CD4-positive, alpha-beta T cell (primary cell): Measurements from ENCODE around the gene SLC36A3. TPM values are rescaled to one million over a fixed set of nuclear protein-coding genes. Genes with fewer than 3 reads are reported as not detected.

Experiments
- ATAC-seq: fragments of 200-7000 bp; cut with Tn5 transposase; one replicate; pipeline ENCODE4 v1.10.0; 2022; ENCODE audit warnings: mild to moderate bottlenecking; ENCODE audit not compliant: poor library complexity
- CTCF ChIA-PET: fragments of 350-600 bp; sonication (Branson Sonifier 250); formaldehyde crosslinking; loops from one replicate; lab custom pipeline; 2021; ENCODE audit warnings: antibody characterized with exemption, inconsistent platforms; lab: Charles Lee
- POLR2A ChIA-PET: fragments of 350-600 bp; sonication (Branson Sonifier 250); formaldehyde crosslinking; loops from one replicate; lab custom pipeline; 2021; ENCODE audit warnings: antibody characterized with exemption, inconsistent platforms; lab: Charles Lee
- DNase-seq, 14 experiments: peaks; one replicate each; pipeline ENCODE4 v3.0.0-alpha.2; 2013 to 2020; ENCODE audit warnings: mixed read lengths in 2 of 14
- H3K27ac ChIP-seq, 2 donors: one replicate each; pipeline versions ENCODE4 v1.5.1 to v1.7.0; 2013; ENCODE audit warnings: low read length in 2 of 2, low read depth in 1 of 2, mild to moderate bottlenecking in 1 of 2
- H3K27me3 ChIP-seq, 2 experiments: 1 replicate in 1 of 2; 2 replicates in 1 of 2; pipeline versions ENCODE4 v1.6.1 to v1.7.0; 2013; ENCODE audit warnings: low read length in 2 of 2, control low read depth in 1 of 2, mild to moderate bottlenecking in 1 of 2, moderate library complexity in 1 of 2; ENCODE audit not compliant: insufficient read depth in 2 of 2, control insufficient read depth in 1 of 2
- H3K36me3 ChIP-seq: one replicate; pipeline ENCODE4 v1.6.1; 2013; ENCODE audit warnings: low read length, control low read depth; ENCODE audit not compliant: insufficient read depth
- H3K4me1 ChIP-seq: one replicate; pipeline ENCODE4 v1.6.1; 2013; ENCODE audit warnings: low read length, control low read depth; ENCODE audit not compliant: insufficient read depth
- H3K4me3 ChIP-seq: one replicate; pipeline ENCODE4 v1.5.1; 2013; ENCODE audit warnings: mild to moderate bottlenecking, low read length, moderate library complexity
- H3K9me3 ChIP-seq, 2 experiments: 1 replicate in 1 of 2; 2 replicates in 1 of 2; pipeline versions ENCODE4 v1.6.1 to v1.7.0; 2013; ENCODE audit warnings: low read length in 2 of 2, mild to moderate bottlenecking in 2 of 2, control low read depth in 1 of 2, moderate library complexity in 1 of 2; ENCODE audit not compliant: control insufficient read depth in 1 of 2, insufficient read depth in 1 of 2
- H3K27ac Mint-ChIP-seq: one replicate; pipeline ENCODE4 v1.8.0; 2020; ENCODE audit warnings: mixed read lengths
- H3K27me3 Mint-ChIP-seq: one replicate; pipeline ENCODE4 v1.8.0; 2021; ENCODE audit warnings: mixed read lengths
- H3K36me3 Mint-ChIP-seq: one replicate; pipeline ENCODE4 v1.8.0; 2021; ENCODE audit warnings: low read depth, mixed read lengths
- H3K4me1 Mint-ChIP-seq: one replicate; pipeline ENCODE4 v1.8.0; 2021; ENCODE audit warnings: low read depth, mixed read lengths
- H3K4me3 Mint-ChIP-seq: one replicate; pipeline ENCODE4 v1.8.0; 2020; ENCODE audit warnings: mild to moderate bottlenecking, mixed read lengths
- H3K9me3 Mint-ChIP-seq: one replicate; pipeline ENCODE4 v1.8.0; 2020; ENCODE audit warnings: mixed read lengths
- intact Hi-C, 2 experiments: fragments of 100-400 bp; cut with DNase I in 1 of 2; cut with micrococcal nuclease in 1 of 2; formaldehyde crosslinking; loops; one replicate each; pipeline versions ENCODE4 v1.15.1 to v1.9.0; 2023 to 2025; cut with DNase I, micrococcal nuclease
- total RNA-seq, 174 experiments: library from RNA in 2 of 174; stranded (reverse) in 2 of 174; gene quantifications; one replicate each; pipeline ENCODE4 v1.2.3 and lab custom pipeline; 2021 to 2026
- TF ChIP-seq, protein P1 (sequence below): fragments of 200-600 bp; IDR thresholded peaks from one replicate; pipeline ENCODE4 v1.8.0; 2022; ENCODE audit warnings: antibody characterized with exemption, mild to moderate bottlenecking

SLC36A3 gene
- total RNA-seq, 2 experiments from 2014 or later, result not detected

- no peaks in the 10 kb centered on the region for H3K9me3 ChIP-seq
- no peak overlapping the region for H3K27ac ChIP-seq
- Mint-ChIP-seq H3K36me3 (no peaks in the 10 kb centered on the region), H3K27ac (no peak overlapping the region), H3K27me3 (peaks cover 17% of the 10 kb centered on the region), H3K9me3 (no peaks in the 10 kb centered on the region), H3K4me1 (no peaks in the 10 kb centered on the region), H3K4me3 (no peak overlapping the region)
- CTCF ChIA-PET, result no interaction called here
- no peaks in the 10 kb centered on the region for H3K27me3 ChIP-seq
- DNase-seq (no peak), ATAC-seq (no peak)
- H3K4me3 ChIP-seq, result no peak overlapping the region
- H3K4me1 ChIP-seq, result no peaks in the 10 kb centered on the region
- POLR2A ChIA-PET, result no interaction called here
- TF ChIP-seq, protein P1, sequence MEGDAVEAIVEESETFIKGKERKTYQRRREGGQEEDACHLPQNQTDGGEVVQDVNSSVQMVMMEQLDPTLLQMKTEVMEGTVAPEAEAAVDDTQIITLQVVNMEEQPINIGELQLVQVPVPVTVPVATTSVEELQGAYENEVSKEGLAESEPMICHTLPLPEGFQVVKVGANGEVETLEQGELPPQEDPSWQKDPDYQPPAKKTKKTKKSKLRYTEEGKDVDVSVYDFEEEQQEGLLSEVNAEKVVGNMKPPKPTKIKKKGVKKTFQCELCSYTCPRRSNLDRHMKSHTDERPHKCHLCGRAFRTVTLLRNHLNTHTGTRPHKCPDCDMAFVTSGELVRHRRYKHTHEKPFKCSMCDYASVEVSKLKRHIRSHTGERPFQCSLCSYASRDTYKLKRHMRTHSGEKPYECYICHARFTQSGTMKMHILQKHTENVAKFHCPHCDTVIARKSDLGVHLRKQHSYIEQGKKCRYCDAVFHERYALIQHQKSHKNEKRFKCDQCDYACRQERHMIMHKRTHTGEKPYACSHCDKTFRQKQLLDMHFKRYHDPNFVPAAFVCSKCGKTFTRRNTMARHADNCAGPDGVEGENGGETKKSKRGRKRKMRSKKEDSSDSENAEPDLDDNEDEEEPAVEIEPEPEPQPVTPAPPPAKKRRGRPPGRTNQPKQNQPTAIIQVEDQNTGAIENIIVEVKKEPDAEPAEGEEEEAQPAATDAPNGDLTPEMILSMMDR, result no peak
- no peaks in the 10 kb centered on the region for H3K36me3 ChIP-seq
- intact Hi-C loops, result no loop called here
Observed at GRCh38 chr5:151326266-151326665, 22.7 kb upstream of the SLC36A3 start.

DNA sequence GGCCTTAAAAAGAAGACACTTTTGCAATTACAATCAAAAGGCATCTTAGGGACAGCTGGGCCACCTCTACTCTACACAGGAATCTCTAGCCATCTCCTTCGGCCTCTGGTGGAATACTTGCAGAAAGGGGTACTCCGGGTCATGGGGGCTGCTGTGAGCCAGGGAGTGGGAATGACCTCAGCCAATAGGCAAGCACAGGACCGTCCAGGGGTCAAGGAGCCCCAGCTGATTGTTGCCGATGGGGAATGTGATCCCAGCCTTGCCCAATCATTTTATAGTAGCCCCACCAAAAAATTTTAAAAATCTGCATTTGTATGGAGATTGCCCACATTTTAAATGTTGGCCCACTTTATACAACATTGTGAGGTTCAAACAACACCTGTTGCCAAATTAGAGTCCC is 16.9 kb upstream of the SLC36A3 start:
- no peak for DNase-seq
- Mint-ChIP-seq H3K27me3 (peaks cover 15% of the 10 kb centered on the region), H3K36me3 (no peaks in the 10 kb centered on the region), H3K27ac (no peak overlapping the region), H3K4me1 (no peaks in the 10 kb centered on the region), H3K4me3 (no peak overlapping the region), H3K9me3 (no peaks in the 10 kb centered on the region)
- ATAC-seq, result no peak
- TF ChIP-seq, protein P1, result no peak
- intact Hi-C loops, result no loop called here
- Histone ChIP-seq H3K36me3 (no peaks in the 10 kb centered on the region), H3K27me3 (no peaks in the 10 kb centered on the region), H3K9me3 (no peaks in the 10 kb centered on the region), H3K4me1 (no peaks in the 10 kb centered on the region), H3K4me3 (no peak overlapping the region), H3K27ac (no peak overlapping the region)
- CTCF ChIA-PET, result no interaction called here
- POLR2A ChIA-PET, result no interaction called here

DNA sequence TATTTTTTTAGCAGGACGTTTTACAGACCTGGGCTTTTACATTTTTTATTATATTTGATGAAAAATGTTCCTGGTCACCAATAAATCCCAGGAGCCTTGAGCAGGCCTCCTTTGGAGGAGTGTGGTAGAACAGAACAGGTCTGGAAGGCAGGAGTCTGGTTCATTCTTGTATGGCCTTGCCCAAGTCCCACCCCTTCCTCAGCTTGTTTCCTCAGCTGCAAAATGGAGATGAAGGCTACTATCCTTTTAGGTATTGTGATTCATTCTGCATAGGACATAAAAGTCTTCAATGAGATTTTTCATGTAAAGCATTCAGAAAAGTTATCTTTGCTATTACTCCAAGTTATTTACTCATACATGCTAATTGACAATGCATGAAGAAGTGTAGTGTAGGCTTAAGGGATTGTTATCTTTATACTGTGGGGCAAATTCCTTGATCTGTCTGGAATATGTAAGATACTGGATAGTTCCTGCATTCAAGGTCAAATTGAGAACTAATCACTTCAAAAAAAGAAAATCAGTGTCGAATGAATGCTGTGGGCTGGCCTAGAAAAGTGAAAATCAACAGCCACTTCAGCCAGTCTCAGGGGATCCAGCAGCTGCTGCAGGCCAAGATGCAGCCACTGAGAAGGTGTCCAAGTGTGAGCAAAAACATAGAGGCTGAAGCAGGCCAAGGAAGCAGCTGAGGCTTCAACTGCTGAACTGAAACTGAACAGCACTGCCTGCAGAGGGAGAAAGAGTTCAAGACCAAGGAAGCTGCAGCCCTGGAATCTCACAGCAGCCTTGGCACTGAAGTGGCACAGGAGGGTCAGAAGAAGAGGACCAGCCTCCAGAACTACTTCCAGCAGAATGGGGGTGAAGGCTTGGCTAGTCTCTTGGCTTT is 15.5 kb upstream of the SLC36A3 start:
- POLR2A ChIA-PET, result no interaction called here
- H3K27ac Mint-ChIP-seq, result no peak overlapping the region
- Histone ChIP-seq H3K9me3 (no peaks in the 10 kb centered on the region), H3K27me3 (no peaks in the 10 kb centered on the region), H3K4me3 (no peak overlapping the region), H3K36me3 (no peaks in the 10 kb centered on the region), H3K4me1 (no peaks in the 10 kb centered on the region), H3K27ac (no peak overlapping the region)
- intact Hi-C loops, result loop anchor here in 1 of 2 experiments (5.0 kb wide), 1 partner anchor 333 kb away; no protein-coding TSS in a partner anchor
- no peak for ATAC-seq
- TF ChIP-seq, protein P1, result no peak
- H3K27me3 Mint-ChIP-seq, result peaks cover 20% of the 10 kb centered on the region
- H3K9me3 Mint-ChIP-seq, result no peaks in the 10 kb centered on the region
- no peaks in the 10 kb centered on the region for H3K4me1 Mint-ChIP-seq
- H3K4me3 Mint-ChIP-seq, result no peak overlapping the region
- no peak for DNase-seq
- H3K36me3 Mint-ChIP-seq, result no peaks in the 10 kb centered on the region
- CTCF ChIA-PET, result no interaction called here
